PC-3 (cell line): Measurements from ENCODE around the gene CCR9.

Source experiments
- EZH2 ChIP-seq: fragments of 300-600 bp; sonication (generic); IDR thresholded peaks from one replicate; pipeline ENCODE4 v1.6.1; 2017; ENCODE audit warnings: antibody characterized with exemption, mild to moderate bottlenecking, low read length; ENCODE audit not compliant: unreplicated experiment
- TF ChIP-seq, protein P1 (sequence below): fragments of 300-600 bp; sonication (generic); conservative IDR thresholded peaks from 2 replicates; pipeline ENCODE4 v1.5.1; 2017; ENCODE audit warnings: antibody characterized with exemption, low read depth, mild to moderate bottlenecking, low read length

DNA sequence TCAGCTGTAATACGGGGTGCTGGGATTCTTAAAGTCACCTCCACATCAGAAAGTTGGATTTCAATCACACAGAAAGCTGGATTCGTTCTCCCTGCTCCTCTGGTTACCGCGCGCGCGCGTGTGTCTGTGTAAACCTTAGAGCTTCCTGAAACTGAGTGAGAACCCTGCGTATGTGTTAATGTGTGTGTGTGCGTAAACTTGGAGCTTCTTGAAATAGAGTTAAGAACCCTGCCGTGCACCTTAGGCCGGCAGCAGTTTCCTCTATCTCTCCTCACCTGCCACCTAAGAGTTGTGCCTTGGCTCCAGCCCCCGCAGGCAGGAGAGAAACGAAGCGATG, 45.0 kb upstream of the CCR9 start:
- TF ChIP-seq EZH2, result no peak
- TF ChIP-seq, protein P1, sequence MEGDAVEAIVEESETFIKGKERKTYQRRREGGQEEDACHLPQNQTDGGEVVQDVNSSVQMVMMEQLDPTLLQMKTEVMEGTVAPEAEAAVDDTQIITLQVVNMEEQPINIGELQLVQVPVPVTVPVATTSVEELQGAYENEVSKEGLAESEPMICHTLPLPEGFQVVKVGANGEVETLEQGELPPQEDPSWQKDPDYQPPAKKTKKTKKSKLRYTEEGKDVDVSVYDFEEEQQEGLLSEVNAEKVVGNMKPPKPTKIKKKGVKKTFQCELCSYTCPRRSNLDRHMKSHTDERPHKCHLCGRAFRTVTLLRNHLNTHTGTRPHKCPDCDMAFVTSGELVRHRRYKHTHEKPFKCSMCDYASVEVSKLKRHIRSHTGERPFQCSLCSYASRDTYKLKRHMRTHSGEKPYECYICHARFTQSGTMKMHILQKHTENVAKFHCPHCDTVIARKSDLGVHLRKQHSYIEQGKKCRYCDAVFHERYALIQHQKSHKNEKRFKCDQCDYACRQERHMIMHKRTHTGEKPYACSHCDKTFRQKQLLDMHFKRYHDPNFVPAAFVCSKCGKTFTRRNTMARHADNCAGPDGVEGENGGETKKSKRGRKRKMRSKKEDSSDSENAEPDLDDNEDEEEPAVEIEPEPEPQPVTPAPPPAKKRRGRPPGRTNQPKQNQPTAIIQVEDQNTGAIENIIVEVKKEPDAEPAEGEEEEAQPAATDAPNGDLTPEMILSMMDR, result no peak
